ENCODE data around the gene MTCH1. TPM values are rescaled to one million over a fixed set of nuclear protein-coding genes. Genes with fewer than 3 reads are reported as not detected.

The MTCH1 gene
- total and polyA plus RNA-seq, 2 of the 4 experiments (the other 2 are of a cell fraction): 215 to 263 TPM

DNA sequence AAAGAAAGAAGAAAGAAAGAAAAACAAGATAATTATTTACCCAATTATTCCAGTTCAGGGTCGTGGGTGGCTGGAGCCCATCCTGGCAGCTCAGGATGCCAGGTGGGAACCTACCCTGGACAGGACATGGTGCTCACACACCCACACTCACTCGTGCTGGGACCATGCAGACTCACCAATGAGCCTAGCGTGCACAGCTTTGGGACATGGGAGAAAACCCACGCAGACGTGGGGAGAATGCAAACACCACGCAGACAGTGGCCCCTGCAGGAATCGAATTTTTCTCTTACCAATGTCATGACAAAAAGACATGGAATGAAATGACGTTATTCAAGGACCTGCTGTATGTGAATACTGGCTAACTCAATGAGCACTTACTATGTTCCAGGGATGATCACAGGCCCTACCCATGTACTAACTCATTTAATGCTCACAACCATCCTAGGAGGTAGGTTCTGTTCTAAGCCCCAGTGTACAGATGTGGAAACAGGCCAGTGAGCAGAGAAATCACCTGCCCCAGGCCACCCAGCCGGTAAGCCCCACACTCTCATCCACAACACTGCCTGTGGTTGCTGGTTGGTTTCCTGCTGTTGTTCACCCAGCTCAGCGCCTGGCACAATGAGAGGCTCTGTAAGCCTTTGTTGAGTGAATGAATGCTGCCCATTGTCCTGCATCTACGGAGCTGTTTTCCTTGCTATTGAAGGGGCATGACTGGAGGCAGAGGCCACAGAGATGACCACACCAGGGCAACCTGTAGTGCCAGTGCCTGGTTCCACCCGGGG is 38.2 kb downstream of the MTCH1 start:
- Histone ChIP-seq H3K9me3 (ENCODE audit: control insufficient read depth, insufficient read depth, low read length) (no peaks in the 10 kb centered on the region), H2BK20ac (ENCODE audit: low read depth, low read length) (peak overlapping the region; percentile 56; the same call in 1 of the 2 replicates), H2BK5ac (ENCODE audit: low read depth, low read length, poor library complexity, severe bottlenecking) (no peak overlapping the region), H2BK15ac (ENCODE audit: low read depth, low read length) (no peak overlapping the region), H4K5ac (ENCODE audit: low read depth, low read length) (no peak overlapping the region), H3K4me3 (ENCODE audit: insufficient read depth, low read depth, low read length) (no peak overlapping the region), H3K56ac (ENCODE audit: extremely low read depth, insufficient read depth, low read length) (no peak overlapping the region), H4K20me1 (ENCODE audit: insufficient read depth, low read length) (no peaks in the 10 kb centered on the region), H3K4me1 (ENCODE audit: control insufficient read depth, insufficient read depth, low read length) (peaks cover 5% of the 10 kb centered on the region; the same call in 1 of the 2 replicates), H3K79me1 (ENCODE audit: low read depth in 1 of 2, low read length in 2 of 2) (no peaks in the 10 kb centered on the region), H2AK9ac (replicated peaks; ENCODE audit: low read depth, low read length, poor library complexity) (peak overlapping the region; percentile 11), H3K27ac (ENCODE audit: insufficient read depth, low read length) (no peak overlapping the region), H3K4ac (ENCODE audit: low read depth, low read length) (peak overlapping the region; percentile 59; the same call in 1 of the 2 replicates), H3K23ac (ENCODE audit: low read depth, low read length) (no peak overlapping the region), H3K36me3 (ENCODE audit: control insufficient read depth, insufficient read depth, low read length) (no peaks in the 10 kb centered on the region), H2AFZ (replicated peaks; ENCODE audit: low read length, poor library complexity) (peak overlapping the region; percentile 57), H2BK120ac (ENCODE audit: low read depth, low read length) (peak overlapping the region; percentile 29; the same call in 1 of the 2 replicates), H4K8ac (ENCODE audit: low read depth in 2 of 2, low read length in 2 of 2) (no peak overlapping the region), H3K27me3 (ENCODE audit: control insufficient read depth, insufficient read depth, low read length) (no peaks in the 10 kb centered on the region), H3K18ac (ENCODE audit: low read depth, low read length) (no peak overlapping the region), H4K91ac (ENCODE audit: insufficient read depth, low read depth, low read length) (no peak overlapping the region; the same call in 1 of the 2 replicates), H3K9me1 (ENCODE audit: insufficient read depth, low read length) (no peaks in the 10 kb centered on the region), H3K14ac (replicated peaks; ENCODE audit: low read depth, low read length) (no peak overlapping the region), H2AK5ac (ENCODE audit: low read depth, low read length) (0 out of 2 replicates have a peak overlapping the region, but pooled peaks have one; percentile 4), H3K9ac (ENCODE audit: low read depth, low read length) (no peak overlapping the region), H3K4me2 (ENCODE audit: low read depth, low read length) (no peak overlapping the region)
- TF ChIP-seq MAZ (IDR thresholded peaks at IDR 0.05; ENCODE audit: borderline replicate concordance, low read depth, low read length): no peak
- TF ChIP-seq, protein P1, sequence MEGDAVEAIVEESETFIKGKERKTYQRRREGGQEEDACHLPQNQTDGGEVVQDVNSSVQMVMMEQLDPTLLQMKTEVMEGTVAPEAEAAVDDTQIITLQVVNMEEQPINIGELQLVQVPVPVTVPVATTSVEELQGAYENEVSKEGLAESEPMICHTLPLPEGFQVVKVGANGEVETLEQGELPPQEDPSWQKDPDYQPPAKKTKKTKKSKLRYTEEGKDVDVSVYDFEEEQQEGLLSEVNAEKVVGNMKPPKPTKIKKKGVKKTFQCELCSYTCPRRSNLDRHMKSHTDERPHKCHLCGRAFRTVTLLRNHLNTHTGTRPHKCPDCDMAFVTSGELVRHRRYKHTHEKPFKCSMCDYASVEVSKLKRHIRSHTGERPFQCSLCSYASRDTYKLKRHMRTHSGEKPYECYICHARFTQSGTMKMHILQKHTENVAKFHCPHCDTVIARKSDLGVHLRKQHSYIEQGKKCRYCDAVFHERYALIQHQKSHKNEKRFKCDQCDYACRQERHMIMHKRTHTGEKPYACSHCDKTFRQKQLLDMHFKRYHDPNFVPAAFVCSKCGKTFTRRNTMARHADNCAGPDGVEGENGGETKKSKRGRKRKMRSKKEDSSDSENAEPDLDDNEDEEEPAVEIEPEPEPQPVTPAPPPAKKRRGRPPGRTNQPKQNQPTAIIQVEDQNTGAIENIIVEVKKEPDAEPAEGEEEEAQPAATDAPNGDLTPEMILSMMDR (conservative IDR thresholded peaks at IDR 0.05; ENCODE audit: low read depth, low read length): no peak
- TF ChIP-seq NFE2L2 (IDR thresholded peaks at IDR 0.05; ENCODE audit: low read depth, low read length): no peak
- TF ChIP-seq, protein P2, sequence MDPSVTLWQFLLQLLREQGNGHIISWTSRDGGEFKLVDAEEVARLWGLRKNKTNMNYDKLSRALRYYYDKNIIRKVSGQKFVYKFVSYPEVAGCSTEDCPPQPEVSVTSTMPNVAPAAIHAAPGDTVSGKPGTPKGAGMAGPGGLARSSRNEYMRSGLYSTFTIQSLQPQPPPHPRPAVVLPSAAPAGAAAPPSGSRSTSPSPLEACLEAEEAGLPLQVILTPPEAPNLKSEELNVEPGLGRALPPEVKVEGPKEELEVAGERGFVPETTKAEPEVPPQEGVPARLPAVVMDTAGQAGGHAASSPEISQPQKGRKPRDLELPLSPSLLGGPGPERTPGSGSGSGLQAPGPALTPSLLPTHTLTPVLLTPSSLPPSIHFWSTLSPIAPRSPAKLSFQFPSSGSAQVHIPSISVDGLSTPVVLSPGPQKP (IDR thresholded peaks at IDR 0.05; ENCODE audit: borderline replicate concordance, low read depth, low read length): no peak
- TF ChIP-seq CEBPB (IDR thresholded peaks at IDR 0.05; ENCODE audit: low read depth, low read length): no peak
- ChIA-PET POLR2A (ENCODE audit: unreplicated experiment) (no interaction called here), CTCF (no interaction called here)
- BruUV-seq (replicated peaks): no TSS peak
- DNase-seq (peak; percentile 24), ATAC-seq (ENCODE audit: low read depth) (no peak)
- intact Hi-C loops (cut with micrococcal nuclease) (no loop called here), dilution Hi-C loops (cut with HindIII; ENCODE audit: low sequenced_read_pairs, unreplicated experiment) (no loop called here), in situ Hi-C loops (cut with MboI; ENCODE audit: low sequenced_read_pairs) (no loop called here)
- 100% methylated on average over 1 of the region's 12 CpGs; no CpG with 5 or more reads in 1 of the 2 experiments for WGBS, 2 experiments (ENCODE audit: extremely low coverage in 2 of 2, insufficient read length in 1 of 2)

Measured in IMR-90 (cell line).